GM12891 (cell line): ENCODE measurements around the gene RPL35.

Source experiments
- PAX5 ChIP-seq: IDR thresholded peaks from 2 replicates; pipeline ENCODE4 v1.6.1; 2011; ENCODE audit warnings: low read length, moderate library complexity, mild to moderate bottlenecking; ENCODE audit not compliant: insufficient read depth, severe bottlenecking
- POLR2A ChIP-seq: IDR thresholded peaks from 2 replicates; pipeline ENCODE4 v1.6.1; 2011; ENCODE audit warnings: low read depth, low read length, control low read depth
- POLR2AphosphoS5 ChIP-seq: IDR thresholded peaks from 2 replicates; pipeline ENCODE4 v1.6.1; 2011; ENCODE audit warnings: low read depth, low read length, control low read depth
- TAF1 ChIP-seq: IDR thresholded peaks from 2 replicates; pipeline ENCODE4 v1.6.1; 2011; ENCODE audit warnings: low read depth, low read length, control low read depth

DNA sequence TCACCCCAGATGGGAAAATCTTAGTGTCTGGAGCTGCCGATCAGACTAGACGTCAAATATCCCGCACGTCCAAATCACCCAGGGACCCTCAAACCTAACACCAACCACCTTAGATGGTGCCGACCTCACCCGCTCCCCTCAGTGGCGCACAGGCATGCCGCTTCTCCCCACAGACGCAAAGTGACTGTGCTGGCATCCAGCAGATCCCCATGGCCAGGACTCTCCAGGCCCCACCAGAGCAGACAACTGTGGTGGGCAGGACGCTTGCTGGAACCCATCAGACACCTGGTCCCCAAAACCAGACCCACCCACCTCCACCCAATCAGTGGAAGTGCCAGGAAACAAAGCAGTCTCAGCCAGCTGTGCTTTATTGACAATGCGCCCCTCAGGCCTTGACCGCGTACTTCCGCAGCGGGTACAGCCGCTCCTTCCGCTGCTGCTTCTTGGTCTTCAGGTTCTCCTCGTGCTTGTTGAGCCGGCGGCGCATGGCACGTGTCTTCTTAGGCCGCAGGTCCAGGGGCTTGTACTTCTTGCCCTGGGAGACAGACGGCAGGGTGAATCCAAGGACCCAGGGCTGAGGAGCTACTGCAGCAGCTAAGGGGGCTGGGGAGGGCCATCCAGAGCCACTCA, 4.1 kb downstream of the RPL35 start:
- no peak for TF ChIP-seq PAX5
- no peak for TF ChIP-seq TAF1
- TF ChIP-seq POLR2A, result no peak
- TF ChIP-seq POLR2AphosphoS5, result no peak
